ENCODE measurements around the gene MRPL37. TPM values are rescaled to one million over a fixed set of nuclear protein-coding genes. Genes with fewer than 3 reads are reported as not detected.

Gene MRPL37
- total RNA-seq, 4 donors from 2014 or later: 55.7 to 76.4 (median 68.3) TPM

- DNase-seq (ENCODE audit: low spot score in 2 of 2): no peak
- H3K4me3 ChIP-seq (ENCODE audit: low read depth, poor library complexity, severe bottlenecking): no peak overlapping the region
- WGBS, 2 donors: 92 to 93% methylated on average over 11 of the region's 11 CpGs
- intact Hi-C loops (cut with DNase I; ENCODE audit: low total_unique reads): no loop called here
- no peak for TF ChIP-seq CTCF (IDR thresholded peaks at IDR 0.05)
Observed at GRCh38 chr1:54252371-54252936, 52.5 kb downstream of the MRPL37 start.

GRCh38 chr1:54253480-54253879 lies 53.5 kb downstream of the MRPL37 start:
- WGBS, 2 donors: 66 to 68% methylated on average over 5 of the region's 5 CpGs

GRCh38 chr1:54254055-54254454 lies 54.1 kb downstream of the MRPL37 start:
- intact Hi-C loops (cut with DNase I; ENCODE audit: low total_unique reads): no loop called here
- DNase-seq (ENCODE audit: low spot score in 2 of 2): no peak
- 40 to 65% methylated on average over 10 of the region's 10 CpGs for WGBS, 2 donors
- H3K4me3 ChIP-seq (ENCODE audit: low read depth, poor library complexity, severe bottlenecking): no peak overlapping the region
- TF ChIP-seq CTCF (IDR thresholded peaks at IDR 0.05): no peak
- TF ChIP-seq POLR2A (IDR thresholded peaks at IDR 0.05): no peak

More at GRCh38 chr1:54253480-54253879, 53.5 kb downstream of the MRPL37 start:
- intact Hi-C loops (cut with DNase I; ENCODE audit: low total_unique reads): no loop called here
- no peak overlapping the region for H3K4me3 ChIP-seq (ENCODE audit: low read depth, poor library complexity, severe bottlenecking)
- no peak for DNase-seq (ENCODE audit: low spot score in 2 of 2)
- TF ChIP-seq POLR2A (IDR thresholded peaks at IDR 0.05): no peak
- TF ChIP-seq CTCF (IDR thresholded peaks at IDR 0.05): no peak

- WGBS, 2 donors: 84 to 93% methylated on average over 9 of the region's 9 CpGs
- TF ChIP-seq POLR2A (IDR thresholded peaks at IDR 0.05) (no peak), CTCF (IDR thresholded peaks at IDR 0.05) (no peak)
- DNase-seq (ENCODE audit: low spot score in 2 of 2): no peak
- no peak overlapping the region for H3K4me3 ChIP-seq (ENCODE audit: low read depth, poor library complexity, severe bottlenecking)
- intact Hi-C loops (cut with DNase I; ENCODE audit: low total_unique reads): no loop called here
Observed at GRCh38 chr1:54255026-54255702, 55.2 kb downstream of the MRPL37 start.

GRCh38 chr1:54256522-54257345 lies 56.8 kb downstream of the MRPL37 start:
- no peak for TF ChIP-seq POLR2A (IDR thresholded peaks at IDR 0.05)
- no peak for TF ChIP-seq CTCF (IDR thresholded peaks at IDR 0.05)
- intact Hi-C loops (cut with DNase I; ENCODE audit: low total_unique reads): no loop called here
- DNase-seq (ENCODE audit: low spot score in 2 of 2): no peak
- 90 to 92% methylated on average over 13 of the region's 13 CpGs for WGBS, 2 donors
- no peak overlapping the region for H3K4me3 ChIP-seq (ENCODE audit: low read depth, poor library complexity, severe bottlenecking)
